NCI-H2171 treated with DMSO at 0.1 percent for 48 hours (cell line): ENCODE measurements around the gene KCNJ14.

ENCODE experiments used
- DNase-seq: peaks from one replicate; lab custom pipeline; 2025; lab: John Stamatoyannopoulos, UW

The KCNJ14 gene

GRCh38 chr19:48508729-48509411 lies 53.5 kb downstream of the KCNJ14 start:
- DNase-seq: no peak

GRCh38 chr19:48509467-48510194 lies 54.3 kb downstream of the KCNJ14 start:
- DNase-seq: no peak

- DNase-seq: peak; percentile 60
Measured at GRCh38 chr19:48510421-48511268, 55.3 kb downstream of the KCNJ14 start.

GRCh38 chr19:48511321-48511731 lies 56.0 kb downstream of the KCNJ14 start:
- no peak for DNase-seq

- peak; percentile 75 for DNase-seq
Measured at GRCh38 chr19:48511800-48512503, 56.6 kb downstream of the KCNJ14 start, which contains the start of gene LMTK3. TSS of gene LMTK3 (minus strand) at chr19:48511835. CDS start at chr19:48511576, 259 bp downstream.

GRCh38 chr19:48512504-48513288 lies 57.3 kb downstream of the KCNJ14 start:
- no peak for DNase-seq

- DNase-seq: peak; percentile 84
Measured at GRCh38 chr19:48513289-48514122, 58.1 kb downstream of the KCNJ14 start.

GRCh38 chr19:48514123-48514458 lies 58.7 kb downstream of the KCNJ14 start:
- DNase-seq: no peak

- DNase-seq: no peak
Measured at GRCh38 chr19:48516536-48516935, 61.2 kb downstream of the KCNJ14 start.
